Keratinocyte (primary cell): ENCODE data around the gene LPO. TPM values are rescaled to one million over a fixed set of nuclear protein-coding genes. Genes with fewer than 3 reads are reported as not detected.

ENCODE experiments used
- DNase-seq: peaks from one replicate; pipeline ENCODE4 v3.0.0-alpha.2; 2011; ENCODE audit warnings: low read depth, missing footprints, low spot score
- FAIRE-seq: peaks from 2 replicates; lab custom pipeline; 2011; peaks lifted over from hg19 to GRCh38; lab: Jason Lieb, UNC
- H2AFZ ChIP-seq: 2 replicates; pipeline ENCODE4 v1.6.0; 2012; ENCODE audit warnings: low read length, control low read depth, inconsistent platforms; ENCODE audit not compliant: control insufficient read depth
- H3K27ac ChIP-seq: 2 replicates; pipeline ENCODE4 v1.5.1; 2011; ENCODE audit warnings: low read length; ENCODE audit not compliant: control insufficient read depth, insufficient read depth
- H3K27me3 ChIP-seq: 3 replicates; pipeline ENCODE4 v1.6.0; 2011; ENCODE audit warnings: low read length; ENCODE audit not compliant: control insufficient read depth, insufficient read depth; ENCODE audit errors: extremely low read depth
- H3K36me3 ChIP-seq, 2 experiments: 2 replicates in 1 of 2; 3 replicates in 1 of 2; pipeline ENCODE4 v1.5.1; 2011; ENCODE audit warnings: low read length in 2 of 2, mild to moderate bottlenecking in 1 of 2; ENCODE audit not compliant: control insufficient read depth in 2 of 2, insufficient read depth in 2 of 2; ENCODE audit errors: extremely low read depth in 1 of 2
- H3K4me1 ChIP-seq: 3 replicates; pipeline ENCODE4 v1.5.1; 2011; ENCODE audit warnings: low read length; ENCODE audit not compliant: control insufficient read depth, insufficient read depth; ENCODE audit errors: extremely low read depth
- H3K4me2 ChIP-seq: 3 replicates; pipeline ENCODE4 v1.6.0; 2011; ENCODE audit warnings: low read depth, low read length; ENCODE audit not compliant: control insufficient read depth, insufficient read depth; ENCODE audit errors: extremely low read depth
- H3K4me3 ChIP-seq, 3 experiments: fragments of 200-600 bp in 1 of 3; sonication (generic) in 1 of 3; 2 replicates in 2 of 3; 3 replicates in 1 of 3; pipeline ENCODE4 v1.5.1; 2011 to 2016; ENCODE audit warnings: low read length in 3 of 3, mild to moderate bottlenecking in 3 of 3, control low read depth in 2 of 3, inconsistent platforms in 1 of 3, low read depth in 1 of 3, mixed read lengths in 1 of 3, mixed run types in 1 of 3, moderate library complexity in 1 of 3; ENCODE audit not compliant: control insufficient read depth in 2 of 3, insufficient read depth in 2 of 3; ENCODE audit errors: extremely low read depth in 1 of 3
- H3K79me2 ChIP-seq: 2 replicates; pipeline ENCODE4 v1.6.0; 2012; ENCODE audit warnings: low read length; ENCODE audit not compliant: control insufficient read depth, insufficient read depth
- H3K9ac ChIP-seq: 3 replicates; pipeline ENCODE4 v1.6.0; 2011; ENCODE audit warnings: low read length; ENCODE audit not compliant: control insufficient read depth, insufficient read depth; ENCODE audit errors: extremely low read depth
- H3K9me1 ChIP-seq: 3 replicates; pipeline ENCODE4 v1.6.0; 2011; ENCODE audit warnings: low read length; ENCODE audit not compliant: control insufficient read depth, insufficient read depth; ENCODE audit errors: extremely low read depth
- H3K9me3 ChIP-seq: 2 replicates; pipeline ENCODE4 v1.5.1; 2012; ENCODE audit warnings: low read depth, low read length; ENCODE audit not compliant: control insufficient read depth
- H4K20me1 ChIP-seq: 3 replicates; pipeline ENCODE4 v1.6.0; 2011; ENCODE audit warnings: low read length; ENCODE audit not compliant: control insufficient read depth, insufficient read depth; ENCODE audit errors: extremely low read depth
- CTCF ChIP-seq, 3 experiments: IDR thresholded peaks in 1 of 3; conservative IDR thresholded peaks in 1 of 3; optimal IDR thresholded peaks in 1 of 3; 2 replicates in 2 of 3; 3 replicates in 1 of 3; pipeline versions ENCODE3 to v1.5.1; 2011; ENCODE audit warnings: low read length in 3 of 3, mild to moderate bottlenecking in 3 of 3, moderate library complexity in 2 of 3, control low read depth in 1 of 3, inconsistent platforms in 1 of 3; ENCODE audit not compliant: insufficient read depth in 2 of 3; ENCODE audit errors: extremely low read depth in 1 of 3
- EZH2 ChIP-seq: IDR thresholded peaks from one replicate; pipeline ENCODE4 v1.6.1; 2012; ENCODE audit warnings: inconsistent platforms, mild to moderate bottlenecking, low read length, moderate library complexity
- dilution Hi-C: fragments of 300-500 bp; cut with MboI; formaldehyde crosslinking; loops from one replicate; pipeline ENCODE4 v1.7.0; 2020; ENCODE audit warnings: low sequenced_read_pairs; ENCODE audit not compliant: extremely low pct_ligation_motif_present
- polyA plus RNA-seq, 5 experiments: library from polyadenylated mRNA; depleted of rRNA in 3 of 5; stranded (reverse) in 3 of 5; stranded (forward) in 1 of 5; unstranded in 1 of 5; fragments of >200 nt; gene quantifications; 1 replicate in 1 of 5; 2 replicates in 3 of 5; 3 replicates in 1 of 5; pipeline versions ENCODE4 v1.2.1 to v1.2.3, GENCODE V29; 2011 to 2012; ENCODE audit warnings: missing spikeins in 2 of 5, low read depth in 1 of 5, low replicate concordance in 1 of 5

Gene LPO
- polyA plus RNA-seq, 1 donor (not counting 4 experiments of a cell fraction or from before 2014, with no cell fraction given) = not detected

- H3K79me2 ChIP-seq = no peaks in the 10 kb centered on the region
- H3K27ac ChIP-seq = no peak overlapping the region
- no peak overlapping the region for H2AFZ ChIP-seq
- no peak overlapping the region for H3K9ac ChIP-seq
- dilution Hi-C loops = no loop called here
- peaks cover 5 to 9% of the 10 kb centered on the region in 2 experiments for H3K36me3 ChIP-seq
- no peaks in the 10 kb centered on the region for H3K9me3 ChIP-seq
- TF ChIP-seq CTCF (optimal IDR thresholded peaks at IDR 0.05 in 1 of 3, IDR thresholded peaks at IDR 0.05 in 1 of 3, conservative IDR thresholded peaks at IDR 0.05 in 1 of 3; ENCODE audit: extremely low read depth in 1 of 3, insufficient read depth in 2 of 3, low read length in 3 of 3) (no peak), EZH2 (no peak)
- no peak overlapping the region for H3K4me2 ChIP-seq
- H3K27me3 ChIP-seq = no peaks in the 10 kb centered on the region
- no peak overlapping the region for H3K4me3 ChIP-seq
- DNase-seq = no peak
- no peaks in the 10 kb centered on the region for H3K4me1 ChIP-seq
- no peak for FAIRE-seq
- no peaks in the 10 kb centered on the region for H4K20me1 ChIP-seq
- H3K9me1 ChIP-seq = no peaks in the 10 kb centered on the region
Observed at GRCh38 chr17:58202859-58203258, 35.5 kb upstream of the LPO start.

- TF ChIP-seq CTCF (optimal IDR thresholded peaks at IDR 0.05 in 1 of 3, IDR thresholded peaks at IDR 0.05 in 1 of 3, conservative IDR thresholded peaks at IDR 0.05 in 1 of 3; ENCODE audit: extremely low read depth in 1 of 3, insufficient read depth in 2 of 3, low read length in 3 of 3) = no peak
- no peak for TF ChIP-seq EZH2
- DNase-seq = no peak
- Histone ChIP-seq H3K9me3 (no peaks in the 10 kb centered on the region), H3K79me2 (no peaks in the 10 kb centered on the region), H3K27me3 (no peaks in the 10 kb centered on the region), H2AFZ (no peak overlapping the region), H3K9me1 (no peaks in the 10 kb centered on the region), H3K4me3 (no peak overlapping the region), H3K4me1 (no peaks in the 10 kb centered on the region), H3K36me3 (peaks cover 5 to 9% of the 10 kb centered on the region in 2 experiments), H4K20me1 (no peaks in the 10 kb centered on the region), H3K4me2 (no peak overlapping the region), H3K27ac (no peak overlapping the region), H3K9ac (no peak overlapping the region)
- dilution Hi-C loops = no loop called here
- no peak for FAIRE-seq
Observed at GRCh38 chr17:58204796-58205195, 33.6 kb upstream of the LPO start.
